SK-N-SH (cell line): Measurements from ENCODE around the gene PIH1D1. TPM values are rescaled to one million over a fixed set of nuclear protein-coding genes. Genes with fewer than 3 reads are reported as not detected.

Experiments
- CTCF ChIA-PET: fragments of 300-600, 350-600 bp; formaldehyde crosslinking; extraction: SDS; loops from one replicate; lab custom pipeline; 2021; lab: Yijun Ruan, JAX
- POLR2A ChIA-PET: fragments of 350-600 bp; sonication (Branson Sonifier 250); formaldehyde crosslinking; extraction: SDS; loops from one replicate; lab custom pipeline; 2020; ENCODE audit warnings: antibody characterized with exemption, inconsistent platforms; lab: Yijun Ruan, JAX
- DNase-seq: peaks from one replicate; pipeline ENCODE4 v3.0.0; 2012
- H2AFZ ChIP-seq: fragments of 200-600 bp; sonication (generic); 2 replicates; pipeline ENCODE4 v1.8.1; 2016; ENCODE audit warnings: antibody characterized with exemption, mild to moderate bottlenecking, low read depth
- H3F3A ChIP-seq: fragments of 200-600 bp; sonication (generic); replicated peaks from 2 replicates; pipeline ENCODE3; 2016; ENCODE audit warnings: antibody characterized with exemption, mild to moderate bottlenecking; ENCODE audit not compliant: insufficient read depth
- H3K27ac ChIP-seq, 2 experiments: fragments of 200-500 bp in 1 of 2; fragments of 200-600 bp in 1 of 2; sonication (Bioruptor generic) in 1 of 2; sonication (generic), shearing (Covaris generic) in 1 of 2; 2 replicates each; pipeline versions ENCODE4 v1.5.1 to v1.6.1; 2014 to 2016; ENCODE audit warnings: low read depth in 2 of 2, inconsistent platforms in 1 of 2, low read length in 1 of 2, mild to moderate bottlenecking in 1 of 2, mixed read lengths in 1 of 2
- H3K27me3 ChIP-seq: fragments of 200-600 bp; sonication (generic), shearing (Covaris generic); 2 replicates; pipeline ENCODE4 v1.6.1; 2016; ENCODE audit warnings: mixed run types; ENCODE audit not compliant: insufficient read depth
- H3K36me3 ChIP-seq, 2 experiments: fragments of 200-500 bp in 1 of 2; fragments of 200-600 bp in 1 of 2; sonication (Bioruptor generic) in 1 of 2; sonication (generic) in 1 of 2; replicated peaks in 1 of 2; 2 replicates each; pipeline versions ENCODE3 to v1.5.1; 2014 to 2016; ENCODE audit warnings: low read length in 1 of 2, mild to moderate bottlenecking in 1 of 2; ENCODE audit not compliant: insufficient read depth in 2 of 2, control insufficient read depth in 1 of 2
- H3K4me1 ChIP-seq, 2 experiments: fragments of 200-500 bp in 1 of 2; fragments of 200-600 bp in 1 of 2; sonication (Bioruptor generic) in 1 of 2; sonication (generic), shearing (Covaris generic) in 1 of 2; 2 replicates each; pipeline versions ENCODE4 v1.5.1 to v1.6.1; 2014 to 2016; ENCODE audit warnings: low read depth in 1 of 2, low read length in 1 of 2, mixed run types in 1 of 2; ENCODE audit not compliant: insufficient read depth in 2 of 2, control insufficient read depth in 1 of 2
- H3K4me2 ChIP-seq: fragments of 200-600 bp; sonication (generic), shearing (Covaris generic); 2 replicates; pipeline ENCODE4 v1.6.1; 2017; ENCODE audit warnings: mixed run types
- H3K4me3 ChIP-seq, 2 experiments: fragments of 200-500 bp in 1 of 2; fragments of 200-600 bp in 1 of 2; sonication (Bioruptor generic) in 1 of 2; sonication (generic), shearing (Covaris generic) in 1 of 2; 2 replicates each; pipeline versions ENCODE4 v1.5.1 to v1.8.1; 2014 to 2016; ENCODE audit warnings: low read depth in 2 of 2, inconsistent platforms in 1 of 2, low read length in 1 of 2, mild to moderate bottlenecking in 1 of 2, mixed read lengths in 1 of 2, moderate library complexity in 1 of 2
- H3K79me2 ChIP-seq: fragments of 200-600 bp; sonication (generic); 2 replicates; pipeline ENCODE4 v1.8.1; 2017; ENCODE audit warnings: mild to moderate bottlenecking; ENCODE audit not compliant: insufficient read depth
- H3K9ac ChIP-seq: fragments of 200-600 bp; sonication (generic); 2 replicates; pipeline ENCODE4 v1.6.1; 2017; ENCODE audit warnings: mixed run types
- H3K9me2 ChIP-seq: fragments of 200-600 bp; sonication (generic); 2 replicates; pipeline ENCODE4 v1.6.1; 2017; ENCODE audit warnings: mixed run types
- H3K9me3 ChIP-seq: fragments of 200-600 bp; sonication (generic); 2 replicates; pipeline ENCODE4 v1.6.1; 2017; ENCODE audit warnings: mixed run types, mild to moderate bottlenecking, moderate library complexity
- H4K20me1 ChIP-seq: fragments of 200-600 bp; sonication (generic); 2 replicates; pipeline ENCODE4 v1.6.1; 2017; ENCODE audit warnings: mild to moderate bottlenecking, mixed run types; ENCODE audit not compliant: insufficient read depth
- CHD2 ChIP-seq: fragments of 150-350 bp; IDR thresholded peaks from 2 replicates; pipeline ENCODE4 v1.6.1; 2018; ENCODE audit warnings: low read length; ENCODE audit not compliant: partially characterized antibody
- ELF1 ChIP-seq: IDR thresholded peaks from 2 replicates; pipeline ENCODE4 v1.4.0; 2012
- EZH2phosphoT487 ChIP-seq: fragments of 200-600 bp; sonication (generic); IDR thresholded peaks from 2 replicates; pipeline ENCODE4 v1.6.1; 2017; ENCODE audit warnings: low read depth, mixed run types, mild to moderate bottlenecking, antibody characterized with exemption, moderate library complexity, borderline replicate concordance
- FOSL2 ChIP-seq: IDR thresholded peaks from 2 replicates; pipeline ENCODE4 v1.4.0; 2012; ENCODE audit warnings: low read depth, mild to moderate bottlenecking, moderate library complexity, borderline replicate concordance
- GABPA ChIP-seq: IDR thresholded peaks from 2 replicates; pipeline ENCODE4 v1.4.0; 2012; ENCODE audit warnings: low read depth, mild to moderate bottlenecking
- GATA2 ChIP-seq: sonication (generic); formaldehyde crosslinking; IDR thresholded peaks from 2 replicates; pipeline ENCODE4 v1.5.0; 2020; ENCODE audit warnings: mild to moderate bottlenecking, missing genetic modification reagents
- JUND ChIP-seq: IDR thresholded peaks from 2 replicates; pipeline ENCODE4 v1.4.0; 2012
- NFIC ChIP-seq: IDR thresholded peaks from 2 replicates; pipeline ENCODE4 v1.4.0; 2012; ENCODE audit warnings: borderline replicate concordance
- POLR2AphosphoS5 ChIP-seq: IDR thresholded peaks from 2 replicates; pipeline ENCODE4 v1.6.1; 2012; ENCODE audit warnings: low read depth, low read length
- RAD21 ChIP-seq: IDR thresholded peaks from 2 replicates; pipeline ENCODE4 v1.6.1; 2012; ENCODE audit warnings: mild to moderate bottlenecking, low read length
- RCOR1 ChIP-seq: fragments of 150-350 bp; IDR thresholded peaks from 2 replicates; pipeline ENCODE4 v1.6.1; 2017; ENCODE audit warnings: antibody characterized with exemption, low read length
- RFX5 ChIP-seq: IDR thresholded peaks from 2 replicates; pipeline ENCODE4 v1.6.1; 2012; ENCODE audit warnings: mild to moderate bottlenecking, improper control_type of control experiment, low read length
- SIN3A ChIP-seq: IDR thresholded peaks from 2 replicates; pipeline ENCODE4 v1.6.1; 2012; ENCODE audit warnings: low read depth, mild to moderate bottlenecking, low read length, moderate library complexity, borderline replicate concordance
- SMC3 ChIP-seq: IDR thresholded peaks from 2 replicates; pipeline ENCODE4 v1.6.1; 2012; ENCODE audit warnings: low read depth, low read length, improper control_type of control experiment
- TCF12 ChIP-seq: IDR thresholded peaks from 2 replicates; pipeline ENCODE4 v1.4.0; 2012
- YY1 ChIP-seq: IDR thresholded peaks from 2 replicates; pipeline ENCODE4 v1.4.0; 2012; ENCODE audit warnings: low read depth, mild to moderate bottlenecking
- WGBS: methylation state at CpG from one replicate; pipeline ENCODE4 v1.1.6; 2017; ENCODE audit warnings: low lambda C conversion rate; 5-methylcytosine and 5-hydroxymethylcytosine counted together
- polyA plus RNA-seq, 3 experiments: library from polyadenylated mRNA; depleted of rRNA; stranded (reverse); fragments of >200 nt; gene quantifications; 2 replicates each; pipeline ENCODE4 v1.2.3, GENCODE V29; 2012
- TF ChIP-seq, protein P1 (sequence below): fragments of 200-600 bp; sonication (generic); IDR thresholded peaks from 2 replicates; pipeline ENCODE4 v1.6.1; 2017; ENCODE audit warnings: antibody characterized with exemption, mild to moderate bottlenecking, moderate library complexity
- TF ChIP-seq, protein P2 (sequence below): IDR thresholded peaks from 2 replicates; pipeline ENCODE4 v1.4.0; 2012; ENCODE audit warnings: low read depth, borderline replicate concordance
- TF ChIP-seq, protein P3 (sequence below): fragments of 150-350 bp; IDR thresholded peaks from 2 replicates; pipeline ENCODE4 v1.6.1; 2017; ENCODE audit warnings: antibody characterized with exemption, low read length, low read depth, borderline replicate concordance
- TF ChIP-seq, protein P4 (sequence below): IDR thresholded peaks from 2 replicates; pipeline ENCODE4; 2012

PIH1D1 gene
- polyA plus RNA-seq, 1 of the 3 experiments (the other 2 are of a cell fraction) = 157 TPM

DNA sequence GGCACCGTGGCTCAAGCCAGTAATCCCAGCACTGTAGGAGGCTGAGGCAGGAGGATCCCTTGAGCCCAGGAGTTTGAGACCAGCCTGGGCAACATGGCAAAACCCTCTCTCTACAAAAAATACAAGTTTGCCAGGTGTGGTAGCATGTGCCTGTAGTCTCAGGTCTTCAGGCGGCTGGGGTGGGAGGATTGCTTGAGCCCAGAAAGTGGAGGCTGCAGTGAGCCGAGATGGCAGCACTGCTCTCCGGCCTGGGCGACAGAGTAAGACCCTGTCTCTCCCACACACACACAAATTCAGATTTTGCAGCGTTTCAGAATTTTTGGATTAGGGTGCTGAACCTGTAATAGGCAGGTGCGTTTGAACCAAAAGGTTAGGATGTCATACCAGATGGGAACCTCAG is 46.9 kb upstream of the PIH1D1 start:
- Histone ChIP-seq H3K9me3 (no peaks in the 10 kb centered on the region), H3K36me3 (peaks cover 26 to 30% of the 10 kb centered on the region in 2 experiments), H3K27me3 (no peaks in the 10 kb centered on the region), H3K9me2 (no peaks in the 10 kb centered on the region), H3K4me3 (peak overlapping the region in 1 of 2 experiments; percentile 97; a peak in 1 of 4 replicates), H3K27ac (no peak overlapping the region), H3K79me2 (peaks cover 28% of the 10 kb centered on the region), H3F3A (peaks cover 70% of the 10 kb centered on the region), H3K4me1 (peaks cover 11 to 26% of the 10 kb centered on the region in 2 experiments), H4K20me1 (peaks cover 27% of the 10 kb centered on the region), H3K4me2 (peak overlapping the region; percentile 91), H3K9ac (peak overlapping the region; percentile 96; the same call in 1 of the 2 replicates), H2AFZ (no peak overlapping the region)
- TF ChIP-seq POLR2AphosphoS5 (no peak), GABPA (no peak), CHD2 (no peak), FOSL2 (no peak), GATA2 (CRISPR knock-in tag) (no peak), NFIC (no peak), YY1 (no peak), TCF12 (no peak)
- TF ChIP-seq, protein P1, sequence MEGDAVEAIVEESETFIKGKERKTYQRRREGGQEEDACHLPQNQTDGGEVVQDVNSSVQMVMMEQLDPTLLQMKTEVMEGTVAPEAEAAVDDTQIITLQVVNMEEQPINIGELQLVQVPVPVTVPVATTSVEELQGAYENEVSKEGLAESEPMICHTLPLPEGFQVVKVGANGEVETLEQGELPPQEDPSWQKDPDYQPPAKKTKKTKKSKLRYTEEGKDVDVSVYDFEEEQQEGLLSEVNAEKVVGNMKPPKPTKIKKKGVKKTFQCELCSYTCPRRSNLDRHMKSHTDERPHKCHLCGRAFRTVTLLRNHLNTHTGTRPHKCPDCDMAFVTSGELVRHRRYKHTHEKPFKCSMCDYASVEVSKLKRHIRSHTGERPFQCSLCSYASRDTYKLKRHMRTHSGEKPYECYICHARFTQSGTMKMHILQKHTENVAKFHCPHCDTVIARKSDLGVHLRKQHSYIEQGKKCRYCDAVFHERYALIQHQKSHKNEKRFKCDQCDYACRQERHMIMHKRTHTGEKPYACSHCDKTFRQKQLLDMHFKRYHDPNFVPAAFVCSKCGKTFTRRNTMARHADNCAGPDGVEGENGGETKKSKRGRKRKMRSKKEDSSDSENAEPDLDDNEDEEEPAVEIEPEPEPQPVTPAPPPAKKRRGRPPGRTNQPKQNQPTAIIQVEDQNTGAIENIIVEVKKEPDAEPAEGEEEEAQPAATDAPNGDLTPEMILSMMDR = no peak
- ChIA-PET POLR2A (interaction anchor here (0.8 kb wide), 1 partner anchor 48 kb away, joined by 4 read pairs; no protein-coding TSS in a partner anchor), CTCF (interaction anchor here (1.5 to 1.7 kb wide), 2 partner anchors 8 to 174 kb away, joined by 3 to 5 read pairs; no protein-coding TSS in a partner anchor)
- no peak for DNase-seq
- WGBS = 88% methylated on average over 7 of the region's 7 CpGs

DNA sequence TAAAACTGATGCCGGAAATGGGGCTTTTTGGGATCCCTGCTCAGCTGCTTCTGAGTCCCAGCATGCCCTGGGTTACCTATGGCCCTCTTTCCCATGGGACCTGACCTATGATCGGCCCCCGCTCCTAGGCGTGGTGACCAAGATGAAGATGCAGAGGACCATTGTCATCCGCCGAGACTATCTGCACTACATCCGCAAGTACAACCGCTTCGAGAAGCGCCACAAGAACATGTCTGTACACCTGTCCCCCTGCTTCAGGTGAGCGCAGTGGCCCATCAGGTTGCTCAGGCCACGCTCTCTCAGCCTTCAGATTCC is 46.1 kb upstream of the PIH1D1 start:
- Histone ChIP-seq H3K27ac (peak overlapping the region in 1 of 2 experiments; percentile 90; a peak in 2 of 4 replicates), H3K79me2 (peaks cover 28% of the 10 kb centered on the region), H3K9ac (peak overlapping the region; percentile 96), H3K36me3 (peaks cover 31 to 33% of the 10 kb centered on the region in 2 experiments), H3K4me1 (peaks cover 11 to 24% of the 10 kb centered on the region in 2 experiments), H4K20me1 (peaks cover 27% of the 10 kb centered on the region), H3K27me3 (no peaks in the 10 kb centered on the region), H3K4me2 (peak overlapping the region; percentile 91), H3K4me3 (peak overlapping the region; percentile 88 to 97), H2AFZ (no peak overlapping the region), H3F3A (peaks cover 77% of the 10 kb centered on the region), H3K9me2 (no peaks in the 10 kb centered on the region), H3K9me3 (no peaks in the 10 kb centered on the region)
- POLR2A ChIA-PET = no interaction called here
- CTCF ChIA-PET = interaction anchor here (1.7 kb wide), 1 partner anchor 9 kb away, joined by 5 read pairs; no protein-coding TSS in a partner anchor
- WGBS = 67% methylated on average over 6 of the region's 12 CpGs
- DNase-seq = no peak
- TF ChIP-seq, protein P2, sequence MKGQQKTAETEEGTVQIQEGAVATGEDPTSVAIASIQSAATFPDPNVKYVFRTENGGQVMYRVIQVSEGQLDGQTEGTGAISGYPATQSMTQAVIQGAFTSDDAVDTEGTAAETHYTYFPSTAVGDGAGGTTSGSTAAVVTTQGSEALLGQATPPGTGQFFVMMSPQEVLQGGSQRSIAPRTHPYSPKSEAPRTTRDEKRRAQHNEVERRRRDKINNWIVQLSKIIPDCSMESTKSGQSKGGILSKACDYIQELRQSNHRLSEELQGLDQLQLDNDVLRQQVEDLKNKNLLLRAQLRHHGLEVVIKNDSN = no peak
- no peak for TF ChIP-seq GABPA
- TF ChIP-seq YY1 = no peak
- TF ChIP-seq, protein P1 = no peak
- TF ChIP-seq, protein P3, sequence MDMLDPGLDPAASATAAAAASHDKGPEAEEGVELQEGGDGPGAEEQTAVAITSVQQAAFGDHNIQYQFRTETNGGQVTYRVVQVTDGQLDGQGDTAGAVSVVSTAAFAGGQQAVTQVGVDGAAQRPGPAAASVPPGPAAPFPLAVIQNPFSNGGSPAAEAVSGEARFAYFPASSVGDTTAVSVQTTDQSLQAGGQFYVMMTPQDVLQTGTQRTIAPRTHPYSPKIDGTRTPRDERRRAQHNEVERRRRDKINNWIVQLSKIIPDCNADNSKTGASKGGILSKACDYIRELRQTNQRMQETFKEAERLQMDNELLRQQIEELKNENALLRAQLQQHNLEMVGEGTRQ = no peak
- TF ChIP-seq, protein P4, sequence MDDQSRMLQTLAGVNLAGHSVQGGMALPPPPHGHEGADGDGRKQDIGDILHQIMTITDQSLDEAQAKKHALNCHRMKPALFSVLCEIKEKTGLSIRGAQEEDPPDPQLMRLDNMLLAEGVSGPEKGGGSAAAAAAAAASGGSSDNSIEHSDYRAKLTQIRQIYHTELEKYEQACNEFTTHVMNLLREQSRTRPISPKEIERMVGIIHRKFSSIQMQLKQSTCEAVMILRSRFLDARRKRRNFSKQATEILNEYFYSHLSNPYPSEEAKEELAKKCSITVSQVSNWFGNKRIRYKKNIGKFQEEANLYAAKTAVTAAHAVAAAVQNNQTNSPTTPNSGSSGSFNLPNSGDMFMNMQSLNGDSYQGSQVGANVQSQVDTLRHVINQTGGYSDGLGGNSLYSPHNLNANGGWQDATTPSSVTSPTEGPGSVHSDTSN = no peak
- no peak for TF ChIP-seq SIN3A
- no peak for TF ChIP-seq RAD21
- no peak for TF ChIP-seq SMC3
- TF ChIP-seq RFX5 = no peak
- no peak for TF ChIP-seq TCF12
- no peak for TF ChIP-seq EZH2phosphoT487
- TF ChIP-seq RCOR1 = no peak
- no peak for TF ChIP-seq ELF1
- no peak for TF ChIP-seq JUND
